Measurements from ENCODE around the gene PIP4K2C.

- TF ChIP-seq CTCF (IDR thresholded peaks at IDR 0.05; ENCODE audit: borderline replicate concordance, extremely low read depth, low read length, poor library complexity, severe bottlenecking) (no peak), EZH2 (IDR thresholded peaks at IDR 0.05; ENCODE audit: borderline replicate concordance, low read depth, low read length, severe bottlenecking) (no peak)
Observed at GRCh38 chr12:57603815-57604453, 12.9 kb downstream of the PIP4K2C start.
